Suprapubic skin (tissue), 4 donors: Measurements from ENCODE around the gene VWF. TPM values are rescaled to one million over a fixed set of nuclear protein-coding genes. Genes with fewer than 3 reads are reported as not detected.

Experiments used
- DNase-seq, 2 donors: peaks; one replicate each; pipeline ENCODE4 v3.0.0-alpha.2; 2019; ENCODE audit warnings: low spot score in 2 of 2
- H3K27ac ChIP-seq: fragments of 200-600 bp; sonication (generic); one replicate; pipeline ENCODE4 v1.5.1; 2019
- H3K27me3 ChIP-seq: fragments of 200-600 bp; sonication (generic); one replicate; pipeline ENCODE4 v1.5.1; 2019
- H3K36me3 ChIP-seq: fragments of 200-600 bp; sonication (generic); one replicate; pipeline ENCODE4 v1.5.1; 2019
- H3K4me1 ChIP-seq: fragments of 200-600 bp; sonication (generic); one replicate; pipeline ENCODE4 v1.5.1; 2019
- H3K4me3 ChIP-seq: fragments of 200-600 bp; sonication (generic); one replicate; pipeline ENCODE4 v1.5.1; 2019; ENCODE audit warnings: mild to moderate bottlenecking
- H3K9me3 ChIP-seq: fragments of 200-600 bp; sonication (generic); one replicate; pipeline ENCODE4 v1.5.1; 2019
- EP300 ChIP-seq: sonication (generic); formaldehyde crosslinking; IDR thresholded peaks from one replicate; pipeline ENCODE4 v1.6.1; 2017; ENCODE audit warnings: antibody characterized with exemption
- POLR2A ChIP-seq, 2 donors: fragments of 450-650 bp; IDR thresholded peaks; one replicate each; pipeline ENCODE4 v1.6.1; 2017; ENCODE audit warnings: antibody characterized with exemption in 2 of 2, mild to moderate bottlenecking in 2 of 2, moderate library complexity in 2 of 2
- POLR2AphosphoS5 ChIP-seq, 3 donors: sonication (generic); formaldehyde crosslinking; IDR thresholded peaks; one replicate each; pipeline ENCODE4 v1.6.1; 2017; ENCODE audit warnings: antibody characterized with exemption in 3 of 3
- WGBS: methylation state at CpG from one replicate; pipeline ENCODE4 v1.1.5; 2018; 5-methylcytosine and 5-hydroxymethylcytosine counted together
- total RNA-seq, 4 donors: library from RNA; depleted of rRNA; stranded (reverse); fragments of >200 nt; gene quantifications; one replicate each; pipeline ENCODE4 v1.1.0, GENCODE V29; 2016
- TF ChIP-seq, protein P1 (sequence below), 2 donors: fragments of 200-600 bp in 1 of 2; fragments of 450-650 bp in 1 of 2; sonication (generic) in 1 of 2; IDR thresholded peaks; one replicate each; pipeline ENCODE4 v1.5.1; 2016 to 2019; ENCODE audit warnings: antibody characterized with exemption in 2 of 2, mild to moderate bottlenecking in 1 of 2, moderate library complexity in 1 of 2

Gene VWF
- total RNA-seq, 4 donors from 2014 or later: 35.5 to 91.7 (median 61.7) TPM

GRCh38 chr12:5964913-5965900, 159.3 kb downstream of the VWF start:
- 74% methylated on average over 24 of the region's 24 CpGs for WGBS
- Histone ChIP-seq H3K4me3 (no peak overlapping the region), H3K36me3 (no peaks in the 10 kb centered on the region), H3K9me3 (no peaks in the 10 kb centered on the region), H3K27me3 (peaks cover 6% of the 10 kb centered on the region), H3K27ac (no peak overlapping the region), H3K4me1 (no peaks in the 10 kb centered on the region)
- DNase-seq: no peak
- TF ChIP-seq, protein P1, sequence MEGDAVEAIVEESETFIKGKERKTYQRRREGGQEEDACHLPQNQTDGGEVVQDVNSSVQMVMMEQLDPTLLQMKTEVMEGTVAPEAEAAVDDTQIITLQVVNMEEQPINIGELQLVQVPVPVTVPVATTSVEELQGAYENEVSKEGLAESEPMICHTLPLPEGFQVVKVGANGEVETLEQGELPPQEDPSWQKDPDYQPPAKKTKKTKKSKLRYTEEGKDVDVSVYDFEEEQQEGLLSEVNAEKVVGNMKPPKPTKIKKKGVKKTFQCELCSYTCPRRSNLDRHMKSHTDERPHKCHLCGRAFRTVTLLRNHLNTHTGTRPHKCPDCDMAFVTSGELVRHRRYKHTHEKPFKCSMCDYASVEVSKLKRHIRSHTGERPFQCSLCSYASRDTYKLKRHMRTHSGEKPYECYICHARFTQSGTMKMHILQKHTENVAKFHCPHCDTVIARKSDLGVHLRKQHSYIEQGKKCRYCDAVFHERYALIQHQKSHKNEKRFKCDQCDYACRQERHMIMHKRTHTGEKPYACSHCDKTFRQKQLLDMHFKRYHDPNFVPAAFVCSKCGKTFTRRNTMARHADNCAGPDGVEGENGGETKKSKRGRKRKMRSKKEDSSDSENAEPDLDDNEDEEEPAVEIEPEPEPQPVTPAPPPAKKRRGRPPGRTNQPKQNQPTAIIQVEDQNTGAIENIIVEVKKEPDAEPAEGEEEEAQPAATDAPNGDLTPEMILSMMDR (IDR thresholded peaks at IDR 0.05): no peak
- no peak for TF ChIP-seq POLR2A (IDR thresholded peaks at IDR 0.05)
- TF ChIP-seq EP300: no peak
- no peak for TF ChIP-seq POLR2AphosphoS5 (IDR thresholded peaks at IDR 0.05)

DNA sequence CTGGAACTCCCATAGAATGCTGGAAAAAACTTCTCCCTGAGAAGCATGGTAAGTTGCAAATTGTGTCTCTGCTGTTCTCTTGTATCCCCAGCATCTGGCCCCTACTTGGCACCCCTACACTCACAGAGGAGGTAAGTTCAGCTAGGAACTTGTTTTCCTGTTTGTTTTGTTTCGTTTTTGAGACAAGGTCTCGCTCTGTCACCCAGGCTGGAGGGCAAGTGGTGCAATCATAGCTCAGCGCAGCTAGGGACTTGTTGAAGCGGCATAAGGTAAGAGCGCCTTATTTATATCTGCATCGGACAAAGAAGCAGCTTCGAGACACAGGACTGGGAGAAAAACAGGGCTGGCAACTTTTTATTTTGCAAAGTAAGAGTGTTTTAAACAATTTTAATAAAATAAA, 161.0 kb downstream of the VWF start:
- Histone ChIP-seq H3K27me3 (peaks cover 6% of the 10 kb centered on the region), H3K36me3 (no peaks in the 10 kb centered on the region), H3K27ac (no peak overlapping the region), H3K4me1 (no peaks in the 10 kb centered on the region), H3K9me3 (no peaks in the 10 kb centered on the region), H3K4me3 (no peak overlapping the region)
- DNase-seq: no peak
- no peak for TF ChIP-seq EP300
- TF ChIP-seq POLR2A (IDR thresholded peaks at IDR 0.05): no peak
- TF ChIP-seq, protein P1 (IDR thresholded peaks at IDR 0.05): no peak
- TF ChIP-seq POLR2AphosphoS5 (IDR thresholded peaks at IDR 0.05): no peak
- WGBS: 61% methylated on average over 7 of the region's 7 CpGs

GRCh38 chr12:5960783-5961182, 163.7 kb downstream of the VWF start:
- Histone ChIP-seq H3K4me3 (no peak overlapping the region), H3K27me3 (peaks cover 6% of the 10 kb centered on the region), H3K9me3 (no peaks in the 10 kb centered on the region), H3K4me1 (no peaks in the 10 kb centered on the region), H3K27ac (no peak overlapping the region), H3K36me3 (no peaks in the 10 kb centered on the region)
- DNase-seq: no peak
- TF ChIP-seq POLR2AphosphoS5 (IDR thresholded peaks at IDR 0.05): no peak
- no peak for TF ChIP-seq POLR2A (IDR thresholded peaks at IDR 0.05)
- TF ChIP-seq, protein P1 (IDR thresholded peaks at IDR 0.05): no peak
- TF ChIP-seq EP300: no peak
- 95% methylated on average over 4 of the region's 4 CpGs for WGBS

GRCh38 chr12:5956987-5957386, 167.5 kb downstream of the VWF start:
- H3K9me3 ChIP-seq: no peaks in the 10 kb centered on the region
- H3K27ac ChIP-seq: no peak overlapping the region
- peaks cover 3% of the 10 kb centered on the region for H3K27me3 ChIP-seq
- no peaks in the 10 kb centered on the region for H3K4me1 ChIP-seq
- H3K36me3 ChIP-seq: no peaks in the 10 kb centered on the region
- WGBS: 95% methylated on average over 5 of the region's 5 CpGs
- DNase-seq: no peak
- TF ChIP-seq POLR2A (IDR thresholded peaks at IDR 0.05) (no peak), POLR2AphosphoS5 (IDR thresholded peaks at IDR 0.05) (no peak), EP300 (no peak)
- TF ChIP-seq, protein P1 (IDR thresholded peaks at IDR 0.05): no peak
- no peak overlapping the region for H3K4me3 ChIP-seq

DNA sequence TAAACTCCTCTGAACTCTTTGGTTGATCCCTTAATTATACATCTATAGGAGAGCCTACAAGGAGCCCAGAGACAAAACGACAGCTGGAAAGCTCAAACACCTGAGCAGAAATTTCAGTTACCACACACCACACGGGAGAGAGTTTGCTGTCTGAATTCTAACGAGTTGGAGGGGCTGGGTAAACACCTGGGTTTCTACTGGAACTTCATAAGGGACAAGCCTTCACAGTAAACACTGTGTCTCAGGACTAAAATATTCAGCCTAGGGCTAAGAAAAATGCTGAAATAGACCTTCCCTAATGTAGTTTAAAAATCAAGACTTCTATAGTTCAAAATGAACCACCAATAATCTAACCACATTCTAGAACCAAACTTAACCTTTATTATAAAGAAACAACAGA, 169.8 kb downstream of the VWF start:
- TF ChIP-seq POLR2A (IDR thresholded peaks at IDR 0.05): no peak
- TF ChIP-seq, protein P1 (IDR thresholded peaks at IDR 0.05): no peak
- no peak for TF ChIP-seq POLR2AphosphoS5 (IDR thresholded peaks at IDR 0.05)
- no peak for TF ChIP-seq EP300

More for the DNA sequence above, 169.8 kb downstream of the VWF start:
- Histone ChIP-seq H3K4me1 (no peaks in the 10 kb centered on the region), H3K27ac (no peak overlapping the region), H3K36me3 (no peaks in the 10 kb centered on the region), H3K4me3 (no peak overlapping the region), H3K27me3 (peaks cover 7% of the 10 kb centered on the region), H3K9me3 (no peaks in the 10 kb centered on the region)
- DNase-seq: no peak
- WGBS: 36% methylated on average over 3 of the region's 3 CpGs
